ENCODE data around the gene SGPL1.

DNA sequence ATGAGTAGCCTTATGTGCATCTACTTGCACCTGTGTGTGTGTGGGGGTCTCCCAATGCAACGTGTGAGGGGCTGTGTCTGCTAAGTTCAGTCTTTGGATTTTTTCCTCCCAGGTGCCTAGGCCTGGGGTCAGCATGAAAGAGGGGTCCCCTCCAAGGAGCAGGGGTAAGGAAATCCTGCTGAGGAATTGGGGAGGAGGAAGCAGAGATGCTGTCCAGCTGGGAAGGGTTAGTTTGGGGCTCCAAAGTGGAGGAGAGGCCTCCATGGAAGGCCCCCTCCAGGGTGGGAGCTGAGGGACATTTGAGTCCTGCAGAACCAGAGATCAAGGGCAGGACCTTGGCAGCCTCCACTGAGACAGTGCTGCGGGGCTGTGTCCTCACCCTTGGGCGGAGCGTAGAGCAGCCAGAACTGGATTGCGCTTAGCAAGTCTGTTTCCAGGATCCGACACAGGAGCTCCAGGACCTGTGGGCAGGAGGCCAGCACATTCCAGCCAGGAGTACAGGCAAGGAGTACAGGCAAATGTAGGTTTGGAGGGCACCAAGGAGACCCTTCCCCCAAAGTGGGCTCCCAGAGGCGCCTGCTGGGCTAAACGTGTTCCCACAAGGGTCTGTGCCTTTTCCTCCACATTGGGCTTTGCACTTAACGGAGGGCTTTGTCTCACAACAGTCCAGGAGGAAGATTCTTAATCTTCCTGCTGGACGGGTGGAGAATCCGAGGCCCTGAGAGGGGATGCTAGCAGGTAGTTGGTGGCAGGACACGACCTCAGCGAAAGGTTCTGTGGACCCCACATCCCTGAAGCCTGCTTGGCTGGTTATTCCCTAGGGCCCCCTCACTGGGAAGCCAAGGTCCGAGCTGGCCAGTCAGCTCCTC lies 40.7 kb upstream of the SGPL1 start:
- TF ChIP-seq, protein P1, sequence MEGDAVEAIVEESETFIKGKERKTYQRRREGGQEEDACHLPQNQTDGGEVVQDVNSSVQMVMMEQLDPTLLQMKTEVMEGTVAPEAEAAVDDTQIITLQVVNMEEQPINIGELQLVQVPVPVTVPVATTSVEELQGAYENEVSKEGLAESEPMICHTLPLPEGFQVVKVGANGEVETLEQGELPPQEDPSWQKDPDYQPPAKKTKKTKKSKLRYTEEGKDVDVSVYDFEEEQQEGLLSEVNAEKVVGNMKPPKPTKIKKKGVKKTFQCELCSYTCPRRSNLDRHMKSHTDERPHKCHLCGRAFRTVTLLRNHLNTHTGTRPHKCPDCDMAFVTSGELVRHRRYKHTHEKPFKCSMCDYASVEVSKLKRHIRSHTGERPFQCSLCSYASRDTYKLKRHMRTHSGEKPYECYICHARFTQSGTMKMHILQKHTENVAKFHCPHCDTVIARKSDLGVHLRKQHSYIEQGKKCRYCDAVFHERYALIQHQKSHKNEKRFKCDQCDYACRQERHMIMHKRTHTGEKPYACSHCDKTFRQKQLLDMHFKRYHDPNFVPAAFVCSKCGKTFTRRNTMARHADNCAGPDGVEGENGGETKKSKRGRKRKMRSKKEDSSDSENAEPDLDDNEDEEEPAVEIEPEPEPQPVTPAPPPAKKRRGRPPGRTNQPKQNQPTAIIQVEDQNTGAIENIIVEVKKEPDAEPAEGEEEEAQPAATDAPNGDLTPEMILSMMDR (IDR thresholded peaks at IDR 0.05), result no peak
- TF ChIP-seq POLR2A (IDR thresholded peaks at IDR 0.05), result no peak
